HL-60 (cell line): ENCODE measurements around the gene RIMS3.

Experiments
- DNase-seq, 2 experiments: peaks; one replicate each; pipeline ENCODE4 v3.0.0-alpha.2; 2010 to 2020; ENCODE audit warnings: low read depth in 1 of 2, low spot score in 1 of 2
- H3K27ac ChIP-seq: fragments of 250-450 bp; sonication (Bioruptor Pico); replicated peaks from 2 replicates; pipeline ENCODE4 v1.5.1; 2020; ENCODE audit warnings: mild to moderate bottlenecking, moderate library complexity
- H3K27me3 ChIP-seq: fragments of 250-450 bp; sonication (Bioruptor Pico); 2 replicates; pipeline ENCODE4 v1.5.1; 2021; ENCODE audit warnings: mild to moderate bottlenecking, moderate library complexity; ENCODE audit not compliant: insufficient read depth, poor library complexity, severe bottlenecking
- H3K4me3 ChIP-seq: replicated peaks from 2 replicates; pipeline ENCODE4 v1.5.1; 2011; ENCODE audit warnings: mild to moderate bottlenecking, control low read depth, low read length; ENCODE audit not compliant: insufficient read depth
- GABPA ChIP-seq: IDR thresholded peaks from 2 replicates; pipeline ENCODE4 v1.6.1; 2012; ENCODE audit warnings: low read depth
- POLR2AphosphoS5 ChIP-seq: IDR thresholded peaks from 2 replicates; pipeline ENCODE4 v1.6.1; 2012; ENCODE audit warnings: low read depth
- SPI1 ChIP-seq: IDR thresholded peaks from 2 replicates; pipeline ENCODE4 v1.6.1; 2012; ENCODE audit warnings: low read depth, mild to moderate bottlenecking, borderline replicate concordance
- TF ChIP-seq, protein P1 (sequence below): IDR thresholded peaks from one replicate; pipeline ENCODE4 v1.5.1; 2011; ENCODE audit warnings: low read length, control low read depth, inconsistent platforms; ENCODE audit not compliant: insufficient read depth
- TF ChIP-seq, protein P2 (sequence below): IDR thresholded peaks from 2 replicates; pipeline ENCODE4 v1.6.1; 2012; ENCODE audit warnings: low read depth; ENCODE audit not compliant: insufficient replicate concordance

Gene RIMS3

DNA sequence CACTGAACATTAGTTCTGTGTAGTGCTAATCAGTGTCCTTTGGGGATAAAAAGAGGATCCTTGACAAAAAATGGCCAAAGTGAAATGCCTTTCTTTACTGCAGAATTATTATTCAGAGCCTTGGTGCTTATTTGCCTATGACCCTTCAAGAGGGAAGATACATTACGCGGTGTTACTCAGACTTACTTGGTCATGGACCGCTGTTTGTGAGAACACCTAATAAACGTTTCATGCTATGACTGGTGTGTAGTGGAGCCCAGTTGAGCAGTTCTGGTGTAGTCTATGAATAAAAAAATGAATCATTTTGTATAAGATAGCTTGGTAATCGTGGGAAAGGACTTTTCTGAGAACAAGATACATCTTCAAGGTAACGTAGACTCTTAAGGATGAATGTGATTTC, 34.3 kb upstream of the RIMS3 start:
- Histone ChIP-seq H3K27ac (no peak overlapping the region), H3K4me3 (no peak overlapping the region), H3K27me3 (no peaks in the 10 kb centered on the region)
- no peak for DNase-seq
- TF ChIP-seq POLR2AphosphoS5 (no peak), GABPA (no peak), SPI1 (no peak)
- TF ChIP-seq, protein P1, sequence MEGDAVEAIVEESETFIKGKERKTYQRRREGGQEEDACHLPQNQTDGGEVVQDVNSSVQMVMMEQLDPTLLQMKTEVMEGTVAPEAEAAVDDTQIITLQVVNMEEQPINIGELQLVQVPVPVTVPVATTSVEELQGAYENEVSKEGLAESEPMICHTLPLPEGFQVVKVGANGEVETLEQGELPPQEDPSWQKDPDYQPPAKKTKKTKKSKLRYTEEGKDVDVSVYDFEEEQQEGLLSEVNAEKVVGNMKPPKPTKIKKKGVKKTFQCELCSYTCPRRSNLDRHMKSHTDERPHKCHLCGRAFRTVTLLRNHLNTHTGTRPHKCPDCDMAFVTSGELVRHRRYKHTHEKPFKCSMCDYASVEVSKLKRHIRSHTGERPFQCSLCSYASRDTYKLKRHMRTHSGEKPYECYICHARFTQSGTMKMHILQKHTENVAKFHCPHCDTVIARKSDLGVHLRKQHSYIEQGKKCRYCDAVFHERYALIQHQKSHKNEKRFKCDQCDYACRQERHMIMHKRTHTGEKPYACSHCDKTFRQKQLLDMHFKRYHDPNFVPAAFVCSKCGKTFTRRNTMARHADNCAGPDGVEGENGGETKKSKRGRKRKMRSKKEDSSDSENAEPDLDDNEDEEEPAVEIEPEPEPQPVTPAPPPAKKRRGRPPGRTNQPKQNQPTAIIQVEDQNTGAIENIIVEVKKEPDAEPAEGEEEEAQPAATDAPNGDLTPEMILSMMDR = no peak
- TF ChIP-seq, protein P2, sequence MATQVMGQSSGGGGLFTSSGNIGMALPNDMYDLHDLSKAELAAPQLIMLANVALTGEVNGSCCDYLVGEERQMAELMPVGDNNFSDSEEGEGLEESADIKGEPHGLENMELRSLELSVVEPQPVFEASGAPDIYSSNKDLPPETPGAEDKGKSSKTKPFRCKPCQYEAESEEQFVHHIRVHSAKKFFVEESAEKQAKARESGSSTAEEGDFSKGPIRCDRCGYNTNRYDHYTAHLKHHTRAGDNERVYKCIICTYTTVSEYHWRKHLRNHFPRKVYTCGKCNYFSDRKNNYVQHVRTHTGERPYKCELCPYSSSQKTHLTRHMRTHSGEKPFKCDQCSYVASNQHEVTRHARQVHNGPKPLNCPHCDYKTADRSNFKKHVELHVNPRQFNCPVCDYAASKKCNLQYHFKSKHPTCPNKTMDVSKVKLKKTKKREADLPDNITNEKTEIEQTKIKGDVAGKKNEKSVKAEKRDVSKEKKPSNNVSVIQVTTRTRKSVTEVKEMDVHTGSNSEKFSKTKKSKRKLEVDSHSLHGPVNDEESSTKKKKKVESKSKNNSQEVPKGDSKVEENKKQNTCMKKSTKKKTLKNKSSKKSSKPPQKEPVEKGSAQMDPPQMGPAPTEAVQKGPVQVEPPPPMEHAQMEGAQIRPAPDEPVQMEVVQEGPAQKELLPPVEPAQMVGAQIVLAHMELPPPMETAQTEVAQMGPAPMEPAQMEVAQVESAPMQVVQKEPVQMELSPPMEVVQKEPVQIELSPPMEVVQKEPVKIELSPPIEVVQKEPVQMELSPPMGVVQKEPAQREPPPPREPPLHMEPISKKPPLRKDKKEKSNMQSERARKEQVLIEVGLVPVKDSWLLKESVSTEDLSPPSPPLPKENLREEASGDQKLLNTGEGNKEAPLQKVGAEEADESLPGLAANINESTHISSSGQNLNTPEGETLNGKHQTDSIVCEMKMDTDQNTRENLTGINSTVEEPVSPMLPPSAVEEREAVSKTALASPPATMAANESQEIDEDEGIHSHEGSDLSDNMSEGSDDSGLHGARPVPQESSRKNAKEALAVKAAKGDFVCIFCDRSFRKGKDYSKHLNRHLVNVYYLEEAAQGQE = no peak

- DNase-seq = no peak
- Histone ChIP-seq H3K4me3 (no peak overlapping the region), H3K27ac (no peak overlapping the region), H3K27me3 (no peaks in the 10 kb centered on the region)
- TF ChIP-seq SPI1 = no peak
- TF ChIP-seq POLR2AphosphoS5 = no peak
- TF ChIP-seq, protein P1 = no peak
- TF ChIP-seq, protein P2 = no peak
- no peak for TF ChIP-seq GABPA
These were observed 32.0 kb upstream of the RIMS3 start for GRCh38 chr1:40697436-40697835.

GRCh38 chr1:40696294-40696693, 30.8 kb upstream of the RIMS3 start:
- no peak for TF ChIP-seq SPI1
- no peak for TF ChIP-seq POLR2AphosphoS5
- TF ChIP-seq, protein P2 = no peak
- no peak for TF ChIP-seq GABPA
- TF ChIP-seq, protein P1 = no peak
- Histone ChIP-seq H3K4me3 (no peak overlapping the region), H3K27me3 (no peaks in the 10 kb centered on the region), H3K27ac (no peak overlapping the region)
- no peak for DNase-seq
